GM12878 (cell line): Measurements from ENCODE around the gene SIVA1. TPM values are rescaled to one million over a fixed set of nuclear protein-coding genes. Genes with fewer than 3 reads are reported as not detected.

Source experiments
- ATAC-seq: fragments of 200-7000 bp; cut with Tn5 transposase; 3 replicates; pipeline ENCODE4 v1.9.1; 2020; ENCODE audit warnings: mild to moderate bottlenecking, moderate library complexity
- BruUV-seq: library from RNA; stranded (reverse); fragments of 400-500 nt; replicated peaks from 2 replicates; lab custom pipeline; 2021; lab: Mats Ljungman, UMichigan
- CTCF ChIA-PET: fragments of 300-600 bp; sonication (Branson Sonifier 250); formaldehyde crosslinking; extraction: SDS; loops from one replicate; lab custom pipeline; 2021; ENCODE audit warnings: inconsistent platforms; lab: Yijun Ruan, JAX
- POLR2A ChIA-PET: fragments of 350-600 bp; formaldehyde crosslinking; extraction: SDS; loops from one replicate; lab custom pipeline; 2021; ENCODE audit warnings: inconsistent platforms; lab: Charles Lee
- RAD21 ChIA-PET: fragments of 300-600 bp; sonication (Branson Sonifier 250); formaldehyde crosslinking; loops from one replicate; lab custom pipeline; 2023; ENCODE audit warnings: antibody characterized with exemption; ENCODE audit not compliant: unreplicated experiment; lab: Charles Lee
- SMC1A ChIA-PET: fragments of 300-600 bp; sonication (Branson Sonifier 250); formaldehyde crosslinking; loops from one replicate; lab custom pipeline; 2023; ENCODE audit not compliant: unreplicated experiment, uncharacterized antibody; lab: Charles Lee
- DNase-seq: peaks from one replicate; pipeline ENCODE4 v3.0.0-alpha.2; 2011; ENCODE audit warnings: low read depth, low spot score
- FAIRE-seq: peaks from 3 replicates; lab custom pipeline; 2011; peaks lifted over from hg19 to GRCh38; lab: Jason Lieb, UNC
- H2AFZ ChIP-seq: 2 replicates; pipeline ENCODE4 v1.6.0; 2011; ENCODE audit warnings: low read depth, low read length, control low read depth; ENCODE audit not compliant: control insufficient read depth
- H3K27ac ChIP-seq: 2 replicates; pipeline ENCODE4 v1.5.1; 2011; ENCODE audit warnings: control low read depth; ENCODE audit not compliant: control insufficient read depth, insufficient read depth
- H3K27me3 ChIP-seq, 2 experiments: replicated peaks in 1 of 2; 2 replicates each; pipeline versions ENCODE4 v1.6.0 to v1.6.1; 2011; ENCODE audit warnings: low read length in 1 of 2; ENCODE audit not compliant: control insufficient read depth in 2 of 2, insufficient read depth in 2 of 2
- H3K36me3 ChIP-seq, 2 experiments: 2 replicates each; pipeline ENCODE4 v1.5.1; 2011; ENCODE audit warnings: low read length in 1 of 2; ENCODE audit not compliant: control insufficient read depth in 2 of 2, insufficient read depth in 2 of 2
- H3K4me1 ChIP-seq: 2 replicates; pipeline ENCODE4 v1.6.1; 2011; ENCODE audit warnings: mild to moderate bottlenecking, low read length, moderate library complexity, mixed read lengths; ENCODE audit not compliant: control insufficient read depth, insufficient read depth
- H3K4me2 ChIP-seq: 2 replicates; pipeline ENCODE4 v1.6.0; 2011; ENCODE audit warnings: control low read depth; ENCODE audit not compliant: control insufficient read depth, insufficient read depth
- H3K4me3 ChIP-seq: fragments of 200-600 bp; sonication (generic); 2 replicates; pipeline ENCODE4 v1.5.1; 2016
- H3K79me2 ChIP-seq: 2 replicates; pipeline ENCODE4 v1.6.0; 2011; ENCODE audit warnings: low read length; ENCODE audit not compliant: control insufficient read depth, insufficient read depth
- H3K9ac ChIP-seq: 2 replicates; pipeline ENCODE4 v1.8.0; 2011; ENCODE audit warnings: low read length, control low read depth, mixed read lengths; ENCODE audit not compliant: control insufficient read depth, insufficient read depth
- H3K9me3 ChIP-seq: replicated peaks from 3 replicates; pipeline ENCODE4 v1.5.1; 2011; ENCODE audit warnings: mild to moderate bottlenecking, low read length; ENCODE audit not compliant: control insufficient read depth, insufficient read depth
- H4K20me1 ChIP-seq: 2 replicates; pipeline ENCODE4 v1.6.0; 2011; ENCODE audit not compliant: control insufficient read depth, insufficient read depth
- CEBPB ChIP-seq, 2 experiments: fragments of 150-350 bp in 1 of 2; IDR thresholded peaks; 2 replicates each; pipeline ENCODE4 v1.6.1; 2012 to 2014; ENCODE audit warnings: low read depth in 2 of 2, low read length in 2 of 2, borderline replicate concordance in 1 of 2, inconsistent platforms in 1 of 2
- CHD1 ChIP-seq: IDR thresholded peaks from 2 replicates; pipeline ENCODE4 v1.6.1; 2012; ENCODE audit warnings: low read depth, low read length, improper control_type of control experiment
- EP300 ChIP-seq, 2 experiments: fragments of 150-350 bp in 1 of 2; IDR thresholded peaks; 2 replicates each; pipeline ENCODE4 v1.6.1; 2011 to 2012; ENCODE audit warnings: low read depth in 2 of 2, low read length in 2 of 2, borderline replicate concordance in 1 of 2, improper control_type of control experiment in 1 of 2, inconsistent platforms in 1 of 2; ENCODE audit not compliant: control insufficient read depth in 1 of 2
- HDGF ChIP-seq: fragments of 450-650 bp; IDR thresholded peaks from 2 replicates; pipeline ENCODE4 v1.6.1; 2016; ENCODE audit warnings: antibody characterized with exemption
- IKZF1 ChIP-seq: fragments of 450-650 bp; conservative IDR thresholded peaks from 2 replicates; pipeline ENCODE4 v1.6.1; 2017; ENCODE audit warnings: antibody characterized with exemption, mild to moderate bottlenecking
- JUNB ChIP-seq: IDR thresholded peaks from 2 replicates; pipeline ENCODE4 v1.6.1; 2016; ENCODE audit warnings: antibody characterized with exemption, mild to moderate bottlenecking
- POLR2AphosphoS5 ChIP-seq: IDR thresholded peaks from 2 replicates; pipeline ENCODE4 v1.6.1; 2011; ENCODE audit warnings: mild to moderate bottlenecking, low read length, inconsistent platforms
- RAD21 ChIP-seq: IDR thresholded peaks from 2 replicates; pipeline ENCODE4 v1.6.1; 2011; ENCODE audit warnings: mild to moderate bottlenecking, low read depth, low read length, moderate library complexity; ENCODE audit not compliant: insufficient read depth
- STAT1 ChIP-seq: fragments of 450-650 bp; conservative IDR thresholded peaks from 2 replicates; pipeline ENCODE4 v1.6.1; 2014; ENCODE audit warnings: antibody characterized with exemption, mild to moderate bottlenecking
- SUZ12 ChIP-seq: fragments of 200-600 bp; sonication (generic); IDR thresholded peaks from one replicate; pipeline ENCODE4 v1.6.1; 2018; ENCODE audit warnings: antibody characterized with exemption, mild to moderate bottlenecking; ENCODE audit not compliant: unreplicated experiment
- ZNF207 ChIP-seq: fragments of 450-650 bp; IDR thresholded peaks from 2 replicates; pipeline ENCODE4 v1.6.1; 2014; ENCODE audit warnings: antibody characterized with exemption, mild to moderate bottlenecking, borderline replicate concordance
- ZZZ3 ChIP-seq: IDR thresholded peaks from 2 replicates; pipeline ENCODE4 v1.6.1; 2011; ENCODE audit warnings: low read depth; ENCODE audit not compliant: control insufficient read depth, insufficient read length
- WGBS: methylation state at CpG from one replicate; pipeline ENCODE4 v1.1.6; 2016; ENCODE audit warnings: low lambda C conversion rate; ENCODE audit not compliant: insufficient replicate concordance, insufficient coverage; ENCODE audit errors: missing lambda C conversion rate; 5-methylcytosine and 5-hydroxymethylcytosine counted together
- in situ Hi-C: fragments of 300-500 bp; cut with MboI; formaldehyde crosslinking; loops from 9 replicates; pipeline ENCODE4 v1.14.3; 2018; ENCODE audit warnings: mixed read lengths
- intact Hi-C: fragments of 100-400 bp; cut with micrococcal nuclease; formaldehyde crosslinking; loops from one replicate; pipeline ENCODE4 v1.14.2; 2022; ENCODE audit not compliant: unreplicated experiment
- polyA plus RNA-seq, 11 experiments: library from polyadenylated mRNA; depleted of rRNA in 4 of 11; unstranded in 6 of 11; stranded (reverse) in 5 of 11; fragments of >200 nt; fragmentation: Nextera tagmentation in 4 of 11; fragmentation: Illumina TruSeq in 1 of 11; extraction: Ambion mirVana in 4 of 11; extraction: Trizol in 1 of 11; gene quantifications; 1 replicate in 1 of 11; 2 replicates in 10 of 11; pipeline versions ENCODE4 v1.2.1 to v1.2.3, GENCODE V29; 2011 to 2016; ENCODE audit warnings: inconsistent platforms in 2 of 11, missing spikeins in 2 of 11, low read depth in 1 of 11
- total RNA-seq, 4 experiments: library from RNA; depleted of rRNA in 3 of 4; stranded (reverse); fragments of >200 nt in 3 of 4; fragmentation: Illumina TruSeq in 1 of 4; extraction: Trizol in 1 of 4; gene quantifications; 2 replicates each; pipeline versions ENCODE4 v1.2.1 to v1.2.3, GENCODE V29; 2013 to 2021
- TF ChIP-seq, protein P1 (sequence below): fragments of 450-650 bp; IDR thresholded peaks from 2 replicates; pipeline ENCODE4 v1.6.1; 2016; ENCODE audit warnings: mild to moderate bottlenecking
- TF ChIP-seq, protein P2 (sequence below): IDR thresholded peaks from 2 replicates; pipeline ENCODE4 v1.6.1; 2012; ENCODE audit warnings: low read length, inconsistent platforms
- TF ChIP-seq, protein P3 (sequence below): IDR thresholded peaks from 2 replicates; pipeline ENCODE4 v1.6.1; 2011; ENCODE audit warnings: low read depth, low read length, improper control_type of control experiment, borderline replicate concordance

The SIVA1 gene
- total and polyA plus RNA-seq, 10 of the 15 experiments (the other 5 are each of a cell fraction or from before 2014, with no cell fraction given) = 4.6 to 282 (median 106) TPM

DNA sequence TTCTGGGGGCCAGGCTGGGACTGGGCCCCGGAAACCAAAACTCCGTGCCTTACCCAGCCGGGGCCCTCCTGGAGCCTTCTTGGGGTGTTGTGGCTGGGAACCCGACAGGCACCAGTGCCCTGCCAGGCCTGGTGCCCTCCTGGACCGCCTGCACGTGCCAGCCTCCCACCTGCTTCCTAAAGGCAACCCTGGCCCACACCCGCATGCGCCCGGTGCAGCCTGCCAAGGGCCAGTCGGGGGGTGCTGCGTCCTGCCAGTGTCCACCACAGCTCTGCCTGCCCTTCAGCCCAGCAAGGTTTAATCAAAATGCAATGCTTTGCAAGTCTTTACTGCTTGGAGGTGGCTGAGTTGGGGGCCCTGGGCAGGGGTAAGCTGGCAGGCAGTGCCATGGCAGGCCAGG lies 34.1 kb upstream of the SIVA1 start:
- Histone ChIP-seq H3K4me1 (no peaks in the 10 kb centered on the region), H3K27ac (no peak overlapping the region), H3K79me2 (no peaks in the 10 kb centered on the region), H3K36me3 (no peaks in the 10 kb centered on the region), H3K4me2 (no peak overlapping the region), H3K27me3 (no peaks in the 10 kb centered on the region), H4K20me1 (no peaks in the 10 kb centered on the region), H3K9ac (no peak overlapping the region), H3K4me3 (no peak overlapping the region), H2AFZ (no peak overlapping the region), H3K9me3 (no peaks in the 10 kb centered on the region)
- in situ Hi-C loops = no loop called here
- ChIA-PET POLR2A (no interaction called here), CTCF (no interaction called here), SMC1A (no interaction called here), RAD21 (no interaction called here)
- BruUV-seq = no TSS peak
- FAIRE-seq (no peak), ATAC-seq (no peak), DNase-seq (no peak)
- 71% methylated on average over 11 of the region's 11 CpGs for WGBS
- TF ChIP-seq RAD21 (no peak), HDGF (no peak), JUNB (no peak), CHD1 (no peak), IKZF1 (no peak), SUZ12 (no peak), ZZZ3 (no peak), STAT1 (no peak), EP300 (IDR thresholded peaks at IDR 0.05; ENCODE audit: borderline replicate concordance in 1 of 2, control insufficient read depth in 1 of 2, low read depth in 2 of 2, low read length in 2 of 2) (no peak), POLR2AphosphoS5 (no peak), CEBPB (IDR thresholded peaks at IDR 0.05; ENCODE audit: borderline replicate concordance in 1 of 2, low read depth in 2 of 2, low read length in 2 of 2) (no peak), ZNF207 (no peak)
- TF ChIP-seq, protein P1, sequence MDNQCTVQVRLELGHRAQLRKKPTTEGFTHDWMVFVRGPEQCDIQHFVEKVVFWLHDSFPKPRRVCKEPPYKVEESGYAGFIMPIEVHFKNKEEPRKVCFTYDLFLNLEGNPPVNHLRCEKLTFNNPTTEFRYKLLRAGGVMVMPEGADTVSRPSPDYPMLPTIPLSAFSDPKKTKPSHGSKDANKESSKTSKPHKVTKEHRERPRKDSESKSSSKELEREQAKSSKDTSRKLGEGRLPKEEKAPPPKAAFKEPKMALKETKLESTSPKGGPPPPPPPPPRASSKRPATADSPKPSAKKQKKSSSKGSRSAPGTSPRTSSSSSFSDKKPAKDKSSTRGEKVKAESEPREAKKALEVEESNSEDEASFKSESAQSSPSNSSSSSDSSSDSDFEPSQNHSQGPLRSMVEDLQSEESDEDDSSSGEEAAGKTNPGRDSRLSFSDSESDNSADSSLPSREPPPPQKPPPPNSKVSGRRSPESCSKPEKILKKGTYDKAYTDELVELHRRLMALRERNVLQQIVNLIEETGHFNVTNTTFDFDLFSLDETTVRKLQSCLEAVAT = no peak
- TF ChIP-seq, protein P2, sequence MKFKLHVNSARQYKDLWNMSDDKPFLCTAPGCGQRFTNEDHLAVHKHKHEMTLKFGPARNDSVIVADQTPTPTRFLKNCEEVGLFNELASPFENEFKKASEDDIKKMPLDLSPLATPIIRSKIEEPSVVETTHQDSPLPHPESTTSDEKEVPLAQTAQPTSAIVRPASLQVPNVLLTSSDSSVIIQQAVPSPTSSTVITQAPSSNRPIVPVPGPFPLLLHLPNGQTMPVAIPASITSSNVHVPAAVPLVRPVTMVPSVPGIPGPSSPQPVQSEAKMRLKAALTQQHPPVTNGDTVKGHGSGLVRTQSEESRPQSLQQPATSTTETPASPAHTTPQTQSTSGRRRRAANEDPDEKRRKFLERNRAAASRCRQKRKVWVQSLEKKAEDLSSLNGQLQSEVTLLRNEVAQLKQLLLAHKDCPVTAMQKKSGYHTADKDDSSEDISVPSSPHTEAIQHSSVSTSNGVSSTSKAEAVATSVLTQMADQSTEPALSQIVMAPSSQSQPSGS = no peak
- TF ChIP-seq, protein P3, sequence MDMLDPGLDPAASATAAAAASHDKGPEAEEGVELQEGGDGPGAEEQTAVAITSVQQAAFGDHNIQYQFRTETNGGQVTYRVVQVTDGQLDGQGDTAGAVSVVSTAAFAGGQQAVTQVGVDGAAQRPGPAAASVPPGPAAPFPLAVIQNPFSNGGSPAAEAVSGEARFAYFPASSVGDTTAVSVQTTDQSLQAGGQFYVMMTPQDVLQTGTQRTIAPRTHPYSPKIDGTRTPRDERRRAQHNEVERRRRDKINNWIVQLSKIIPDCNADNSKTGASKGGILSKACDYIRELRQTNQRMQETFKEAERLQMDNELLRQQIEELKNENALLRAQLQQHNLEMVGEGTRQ = no peak
- intact Hi-C loops = no loop called here
